Measurements from ENCODE around the gene CFAP299.

GRCh38 chr4:80301884-80302283, 33.6 kb upstream of the CFAP299 start:
- TF ChIP-seq CTCF (IDR thresholded peaks at IDR 0.05) (no peak), ZFX (IDR thresholded peaks at IDR 0.05; ENCODE audit: borderline replicate concordance) (no peak)
